GM18511 (cell line): ENCODE data around the gene SLC6A11.

Source experiments
- ATAC-seq: cut with Tn5 transposase; IDR thresholded peaks from one replicate; pipeline ENCODE4 v1.9.1; 2021; ENCODE audit warnings: mild to moderate bottlenecking, moderate library complexity; ENCODE audit not compliant: unreplicated experiment

The SLC6A11 gene

GRCh38 chr3:10816019-10816862 is at the start of gene SLC6A11:
Gene SLC6A11, plus strand, starts transcription at chr3:10816228. Its CDS starts 38 bp downstream, at chr3:10816266.
- ATAC-seq = no peak

DNA sequence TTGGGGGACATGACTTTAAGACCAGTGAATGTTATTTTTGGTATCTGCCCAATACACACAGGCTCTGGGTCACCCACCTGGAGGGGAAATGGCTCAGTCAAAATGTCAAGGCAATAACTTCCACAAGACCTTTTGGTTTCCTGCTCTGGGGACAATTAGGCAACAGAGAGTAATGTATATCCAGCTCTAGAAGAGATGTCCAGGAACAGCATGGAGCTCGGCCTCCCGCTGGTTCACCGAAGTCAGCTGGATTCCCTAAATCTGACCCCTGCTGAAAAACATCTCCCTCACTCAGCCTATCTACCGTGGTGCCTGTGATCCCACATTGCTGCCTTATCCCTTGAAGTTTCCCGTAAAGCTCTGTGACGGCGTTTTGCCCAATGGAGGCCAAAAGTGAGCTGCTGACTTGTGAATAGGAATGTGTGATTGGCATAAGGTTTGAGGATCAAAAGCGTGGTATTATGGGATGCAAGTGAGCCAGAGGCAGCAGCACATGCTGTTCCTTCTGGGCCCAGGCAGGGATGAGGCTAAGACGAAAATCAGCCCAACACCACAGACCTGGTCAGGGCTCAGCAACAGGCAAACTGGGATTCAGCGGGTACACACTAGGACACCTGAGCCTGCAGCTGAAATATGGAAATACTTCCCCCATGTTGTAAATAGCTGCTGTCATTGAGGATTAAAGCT is 47.2 kb upstream of the SLC6A11 start:
- no peak for ATAC-seq

- no peak for ATAC-seq
Measured at GRCh38 chr3:10770547-10770946, 45.5 kb upstream of the SLC6A11 start.

DNA sequence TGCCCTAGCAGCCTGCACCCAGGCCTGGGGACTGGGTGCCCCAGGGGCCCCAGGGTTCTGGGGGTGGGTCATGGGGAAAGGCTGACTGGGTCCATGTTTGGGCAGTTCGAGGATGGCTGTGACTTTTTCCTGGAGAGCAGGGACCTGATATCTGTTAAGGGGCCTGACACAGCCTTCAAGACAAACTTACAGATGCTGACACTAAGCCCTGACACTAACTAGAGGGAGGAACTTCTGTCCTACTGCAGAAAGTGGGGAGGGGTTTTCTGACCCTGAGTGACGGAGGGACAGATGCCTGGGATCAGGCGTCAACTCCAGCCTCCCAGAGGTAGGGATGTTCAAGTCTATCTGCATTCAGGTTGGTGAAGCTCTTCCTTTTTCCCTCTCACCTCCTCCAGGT is 45.0 kb upstream of the SLC6A11 start:
- ATAC-seq = no peak

DNA sequence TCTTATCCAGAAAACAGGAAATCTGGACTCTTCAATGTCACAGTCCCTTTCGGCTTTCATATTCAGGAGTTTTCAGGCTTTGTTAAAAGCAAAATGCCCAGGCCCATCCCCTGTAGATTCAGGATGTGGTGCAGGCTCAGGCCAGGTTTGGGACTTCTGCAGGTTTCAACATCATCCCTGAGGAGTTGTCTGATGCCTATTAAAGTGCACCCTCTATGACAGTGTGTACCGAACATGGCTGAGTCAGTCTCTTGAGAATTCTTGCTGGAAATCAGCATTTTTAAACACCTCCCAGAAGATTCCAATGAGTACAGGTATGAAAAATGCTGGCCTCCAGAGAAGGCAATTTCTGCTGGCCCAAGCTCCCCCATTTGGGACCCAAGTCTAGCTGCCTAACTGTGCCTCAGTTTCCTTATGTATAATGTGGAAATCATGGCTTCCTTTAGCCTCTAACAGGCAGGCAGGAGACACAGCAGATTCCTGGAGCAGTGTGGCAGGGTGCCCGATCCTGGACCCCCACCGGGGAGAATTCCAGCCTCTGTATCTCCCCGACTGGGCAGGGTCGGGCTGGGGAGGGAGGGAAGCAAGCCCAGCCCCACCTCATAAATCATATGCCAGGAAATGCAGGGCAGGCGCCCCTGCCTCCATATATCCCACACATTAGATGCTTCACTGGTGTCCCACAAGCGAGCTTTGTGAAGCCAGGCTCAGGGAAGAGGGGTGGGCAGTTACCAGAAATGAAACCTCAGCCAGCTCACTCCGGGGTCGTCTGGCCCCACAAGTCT is 44.4 kb upstream of the SLC6A11 start:
- no peak for ATAC-seq

DNA sequence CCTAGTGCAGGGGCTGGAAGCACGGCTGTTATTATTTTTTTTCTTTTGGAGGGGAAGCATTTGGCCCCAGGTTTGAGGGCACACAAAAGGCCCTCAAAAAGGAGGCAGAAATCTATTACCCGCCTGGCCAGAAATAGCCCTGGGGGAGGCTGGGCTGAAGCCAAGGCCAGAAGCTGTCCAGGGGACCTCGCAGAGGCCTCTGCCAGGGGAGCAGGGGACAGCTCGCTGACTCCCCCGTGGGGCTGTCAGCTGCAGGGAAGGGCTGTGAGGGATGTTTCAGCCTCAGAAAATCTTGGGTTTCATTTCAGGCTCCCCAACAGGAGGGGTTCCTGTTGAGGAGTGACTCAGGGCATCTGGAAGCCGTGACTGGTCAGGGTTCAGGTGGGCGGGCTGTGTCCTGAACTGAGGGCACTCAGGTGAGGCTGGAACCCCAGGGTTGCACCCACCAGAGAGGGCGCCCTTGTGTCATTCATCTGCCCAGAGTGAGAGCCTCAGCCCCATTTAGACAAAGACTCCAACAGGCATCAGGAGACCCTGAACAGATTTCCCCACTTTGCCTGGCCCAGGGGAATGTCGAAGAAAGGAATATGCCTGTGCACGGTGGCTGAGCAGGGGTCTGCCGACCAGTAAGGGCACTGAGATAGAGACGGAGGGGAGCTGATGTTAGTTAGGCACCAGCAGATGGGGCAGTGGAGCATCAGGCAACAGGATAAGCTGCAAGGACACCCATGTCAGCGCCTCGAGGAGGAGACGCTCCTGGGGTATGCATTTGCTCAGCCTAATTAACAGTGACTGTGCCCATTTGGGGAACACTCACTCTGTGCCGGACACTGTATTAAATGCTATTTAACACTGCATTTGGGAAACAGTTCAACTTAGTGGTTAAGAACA is 43.5 kb upstream of the SLC6A11 start:
- no peak for ATAC-seq

DNA sequence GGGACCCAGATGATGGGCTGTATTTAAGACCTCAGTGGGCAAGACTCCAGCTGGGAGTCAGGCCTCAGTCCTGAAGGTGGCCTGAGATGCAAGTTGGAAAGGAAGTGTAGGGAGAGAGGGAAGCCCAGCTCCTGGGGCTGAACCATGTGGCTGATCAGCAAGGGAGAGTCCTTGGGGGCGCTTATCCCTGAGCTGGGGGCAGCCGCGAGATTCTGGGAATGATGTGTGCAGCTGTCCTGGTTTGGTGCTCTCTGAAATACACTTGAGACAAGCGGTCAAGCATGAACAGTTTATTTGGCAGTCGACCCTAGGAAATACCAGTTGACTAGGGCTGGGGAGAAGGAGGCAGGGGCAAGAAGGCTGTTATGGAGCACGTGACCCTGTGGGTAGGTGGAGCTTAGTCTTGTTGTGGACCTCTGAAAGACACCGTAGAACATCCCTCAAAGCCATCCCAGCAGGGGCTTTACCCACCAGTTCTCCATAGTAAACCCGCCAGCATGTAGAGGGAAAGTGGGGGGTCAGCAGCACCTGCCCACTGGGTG is 41.8 kb upstream of the SLC6A11 start:
- ATAC-seq = no peak

DNA sequence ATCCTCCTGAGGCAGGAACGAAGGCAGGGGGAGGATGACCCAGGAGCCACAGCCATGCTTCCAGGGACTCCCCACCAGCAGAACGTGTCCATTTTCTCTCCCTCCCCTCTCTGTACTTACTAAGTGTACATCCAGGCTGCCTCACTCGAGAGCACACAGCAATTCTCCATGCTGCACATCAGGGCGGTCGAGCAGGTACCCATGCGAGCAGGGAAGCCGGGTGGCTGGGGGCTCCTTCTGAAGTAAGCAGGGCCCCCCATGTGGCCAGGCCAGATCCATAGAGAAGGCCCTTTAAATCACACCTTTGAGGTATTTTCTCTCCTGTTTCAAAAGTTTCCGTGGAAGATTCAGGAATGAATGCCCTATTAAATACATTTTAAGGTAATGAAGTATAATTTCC is 41.2 kb upstream of the SLC6A11 start:
- no peak for ATAC-seq

DNA sequence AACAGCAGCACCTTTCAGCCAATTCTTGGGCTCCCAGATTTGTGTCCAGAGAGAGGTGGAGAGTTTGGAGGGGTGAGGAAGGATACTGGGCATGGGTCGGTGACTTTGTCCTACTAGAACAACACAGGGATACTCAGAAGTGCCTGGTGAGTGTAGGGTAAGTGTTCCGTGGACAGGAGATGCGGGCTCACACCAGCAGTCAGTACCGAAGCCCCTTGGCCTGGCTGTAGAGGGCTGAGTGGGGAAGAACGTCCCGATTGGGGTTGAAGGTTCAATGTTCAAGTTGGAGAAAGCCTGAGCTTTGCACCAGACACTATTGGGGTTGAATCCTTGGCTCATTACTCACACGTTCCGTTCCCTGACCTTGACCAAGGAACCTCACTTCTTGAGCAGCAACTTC is 40.8 kb upstream of the SLC6A11 start:
- no peak for ATAC-seq

DNA sequence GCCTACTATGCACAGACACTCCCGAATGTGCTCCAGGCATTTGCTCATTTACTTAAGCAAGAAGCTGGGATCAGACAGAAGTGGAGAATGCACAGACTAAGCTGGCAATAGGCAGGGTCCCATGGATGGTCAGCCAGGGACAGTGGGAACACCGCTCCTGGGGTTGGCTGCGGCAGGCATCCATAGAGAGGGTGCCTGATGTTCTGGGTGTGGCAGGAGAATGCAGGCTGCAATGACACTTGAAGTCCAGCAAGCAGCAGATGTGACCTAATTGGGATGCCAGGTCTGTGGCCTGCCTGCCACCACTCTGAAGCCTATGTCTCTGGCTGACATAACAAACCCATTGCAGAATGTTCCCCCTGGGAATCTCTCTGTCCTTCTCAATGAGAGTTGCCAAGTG is 40.2 kb upstream of the SLC6A11 start:
- no peak for ATAC-seq

- no peak for ATAC-seq
Measured at GRCh38 chr3:10777627-10778026, 38.4 kb upstream of the SLC6A11 start.

GRCh38 chr3:10778492-10779292 is 37.3 kb upstream of the SLC6A11 start:
- ATAC-seq = no peak

GRCh38 chr3:10779293-10779805 is 36.7 kb upstream of the SLC6A11 start:
- ATAC-seq = no peak

DNA sequence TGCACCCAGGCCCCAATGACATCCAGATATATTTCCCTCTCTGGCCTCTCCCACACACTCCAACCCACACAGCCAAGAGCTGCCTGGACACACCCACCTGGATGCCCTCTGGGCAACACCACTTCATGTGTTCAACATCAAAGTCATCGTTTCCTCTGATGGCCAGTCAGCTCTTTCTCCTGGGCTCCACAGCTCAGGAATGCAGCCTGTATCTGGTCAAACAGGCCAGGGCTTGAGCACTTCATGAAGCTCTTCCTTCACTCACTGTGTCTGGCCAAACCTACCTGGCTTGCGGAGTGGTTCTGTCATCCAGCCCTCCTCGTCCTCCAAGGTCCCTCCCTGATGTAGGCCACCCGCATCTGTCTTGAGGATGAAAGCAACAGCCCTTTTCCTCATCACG is 35.8 kb upstream of the SLC6A11 start:
- no peak for ATAC-seq

DNA sequence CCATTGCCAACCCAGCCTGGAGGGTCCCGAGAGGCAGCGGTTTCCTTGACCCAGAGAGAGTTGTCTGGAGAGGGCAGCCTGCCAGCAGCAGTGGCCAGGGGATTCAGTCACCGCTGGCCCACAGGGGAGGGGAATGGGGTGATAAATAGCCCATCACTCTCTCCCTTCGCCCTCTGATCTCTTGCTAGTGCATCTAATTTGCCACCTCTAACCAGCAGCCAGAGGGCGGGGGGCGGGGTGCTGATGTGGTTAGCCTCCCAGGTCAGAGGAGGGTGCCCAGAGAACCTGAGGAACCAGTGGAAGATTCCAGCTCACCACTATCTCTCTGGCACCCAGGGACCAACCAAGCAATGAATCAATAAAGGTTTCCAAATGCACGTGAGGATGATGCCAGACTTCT is 35.1 kb upstream of the SLC6A11 start:
- ATAC-seq = no peak

DNA sequence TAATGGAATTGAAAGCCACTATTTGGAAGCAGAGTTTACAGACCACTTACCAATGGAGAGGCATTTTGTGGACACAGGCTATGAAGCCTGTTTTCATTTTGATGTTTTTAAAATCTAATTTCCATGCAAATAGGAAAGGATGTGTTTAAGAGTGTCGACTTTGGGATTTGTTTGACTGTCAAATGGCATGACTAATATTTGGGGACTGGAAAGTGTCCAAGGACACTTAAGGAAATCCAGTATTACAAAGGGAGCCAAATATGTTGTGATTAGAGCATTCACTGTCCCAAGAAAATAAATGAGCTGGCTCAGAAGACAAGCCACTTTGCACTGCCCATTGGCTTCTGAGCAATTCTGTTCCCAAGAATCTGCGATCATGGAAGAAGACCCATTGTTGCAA is 34.0 kb upstream of the SLC6A11 start:
- ATAC-seq = no peak

DNA sequence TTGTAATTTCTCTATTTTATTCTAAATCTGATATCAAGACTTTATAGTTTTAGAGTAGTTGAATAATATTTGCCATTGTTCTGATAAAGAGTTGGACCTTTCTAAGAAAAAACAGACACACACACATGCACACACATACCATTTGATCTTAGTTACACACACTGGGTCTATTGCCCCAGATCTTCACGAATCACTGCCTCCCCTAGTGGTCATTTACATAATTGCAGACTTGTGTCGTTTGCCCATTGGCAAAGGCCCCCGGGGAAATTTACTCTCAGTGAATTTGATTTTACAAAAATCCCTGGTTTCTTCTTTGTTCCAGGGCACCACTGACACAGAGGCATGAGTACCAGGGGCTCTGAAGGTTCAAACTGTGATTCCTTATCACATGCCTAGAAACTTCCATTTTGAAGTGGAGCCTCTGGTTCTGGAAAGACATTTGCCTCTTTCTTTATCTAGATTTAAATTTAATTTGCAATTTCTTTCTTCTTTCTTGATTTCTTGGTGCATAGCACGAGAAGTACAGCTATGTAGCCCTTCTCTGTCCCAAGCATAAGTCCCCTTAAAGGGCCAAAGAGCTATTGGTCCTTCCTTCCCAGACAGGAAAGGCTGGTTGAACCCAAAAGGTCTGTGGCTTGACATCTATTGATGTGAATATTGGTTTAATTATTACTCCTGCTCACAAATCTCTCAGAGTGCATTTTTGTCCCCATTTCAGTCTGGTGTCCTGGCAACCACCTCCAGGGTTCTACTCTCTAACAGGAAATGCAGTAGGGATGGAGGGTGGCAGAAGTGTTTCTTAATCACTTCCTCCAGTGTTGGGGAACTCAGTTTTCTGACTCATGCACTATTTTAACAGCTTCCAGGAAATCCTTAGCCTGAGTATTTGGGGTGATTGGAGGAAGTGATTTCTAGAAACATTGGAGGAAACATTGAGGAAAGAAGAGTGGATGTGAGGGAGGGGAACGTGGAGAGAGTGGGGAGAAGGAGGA is 32.4 kb upstream of the SLC6A11 start:
- no peak for ATAC-seq

- ATAC-seq = no peak
Measured at GRCh38 chr3:10786640-10787039, 29.4 kb upstream of the SLC6A11 start.
